GM19372 (cell line): Measurements from ENCODE around the gene WNT2.

ENCODE experiments used
- ATAC-seq: cut with Tn5 transposase; IDR thresholded peaks from one replicate; pipeline ENCODE4 v1.9.1; 2021; ENCODE audit warnings: mild to moderate bottlenecking, low read depth, moderate library complexity; ENCODE audit not compliant: unreplicated experiment

WNT2 gene

GRCh38 chr7:117322741-117323304, at the start of gene WNT2:
Gene WNT2, minus strand, starts transcription at chr7:117323058. Its CDS starts 69 bp downstream, at chr7:117322989.
- ATAC-seq, result no peak

DNA sequence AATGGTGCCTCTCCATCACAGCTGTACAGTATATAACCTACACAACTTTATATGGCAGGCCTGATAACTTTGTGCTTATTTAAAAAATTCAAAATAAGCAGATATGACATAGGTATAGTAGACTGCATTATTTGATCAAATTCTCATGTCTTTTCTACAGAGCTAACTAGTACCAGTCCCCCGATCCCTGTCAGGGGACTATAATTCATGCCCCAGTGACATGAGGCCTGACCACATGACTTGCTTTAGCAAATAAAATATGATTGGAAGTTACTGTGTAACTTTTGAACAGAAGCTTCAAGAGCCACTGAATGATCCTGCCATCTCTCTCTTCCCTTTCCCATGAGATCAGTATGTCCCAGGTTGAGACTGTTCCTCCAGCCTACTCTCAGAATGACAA, 49.2 kb upstream of the WNT2 start:
- no peak for ATAC-seq

DNA sequence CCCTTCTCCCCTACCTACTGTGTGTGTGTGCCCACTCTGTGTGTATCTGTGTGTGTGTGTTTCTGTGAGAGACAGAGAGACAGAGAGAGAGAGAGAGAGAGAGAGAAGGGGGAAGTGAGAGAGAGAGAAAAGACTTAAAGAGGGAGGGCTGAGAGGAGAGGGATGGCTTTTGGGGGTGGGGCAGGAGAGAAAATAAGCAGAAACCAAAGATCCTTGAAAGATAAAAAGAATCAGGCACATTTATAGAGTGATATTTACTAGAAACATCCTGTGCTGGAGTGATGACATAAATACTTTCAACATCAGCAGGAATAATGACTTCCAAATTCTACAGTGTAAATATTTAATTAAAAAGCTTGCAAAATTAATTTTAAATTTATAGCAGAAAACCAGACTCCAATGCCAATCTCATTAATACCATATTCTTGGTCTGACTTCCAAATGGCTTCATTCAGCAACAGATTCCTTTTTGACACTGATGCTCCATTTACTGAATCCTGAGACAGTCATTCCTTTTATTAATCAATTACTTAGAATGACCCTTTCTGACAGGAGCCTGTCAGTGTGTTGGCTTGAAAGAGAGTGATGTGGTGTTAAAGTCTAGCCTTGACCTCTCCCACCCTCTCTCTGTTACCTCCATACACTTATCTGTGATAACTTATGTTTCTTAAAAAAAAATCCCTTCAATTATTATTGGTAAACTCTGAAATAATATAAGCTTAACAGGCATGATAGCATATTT, 41.7 kb upstream of the WNT2 start:
- ATAC-seq, result no peak

DNA sequence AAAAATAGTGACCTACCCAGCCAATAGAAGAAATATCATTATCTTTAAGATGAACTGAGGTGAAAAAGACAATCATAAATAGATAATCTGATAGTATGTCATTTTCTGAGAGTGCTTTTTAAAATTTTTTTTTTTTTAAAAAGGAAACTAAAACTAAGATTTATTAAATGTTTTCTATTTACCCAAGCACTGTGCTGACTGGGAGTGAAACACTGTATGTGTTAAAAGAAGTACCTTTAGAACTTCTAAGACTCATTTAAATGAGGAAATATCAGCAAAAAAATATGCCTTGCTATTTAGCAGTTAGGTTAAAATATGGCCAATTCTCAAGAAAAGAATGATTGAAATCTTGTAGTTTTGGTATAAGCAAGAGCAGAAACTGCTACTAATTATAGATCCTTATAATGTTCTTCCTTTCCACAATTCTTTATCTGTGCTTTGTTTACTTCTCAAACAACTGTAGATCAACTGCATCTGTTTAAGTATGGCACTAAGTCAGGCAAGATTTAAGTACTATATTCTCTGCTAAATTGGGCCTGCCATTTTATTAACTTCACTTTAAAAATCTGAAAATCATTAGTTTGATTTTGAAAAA, 39.5 kb upstream of the WNT2 start:
- ATAC-seq, result no peak

DNA sequence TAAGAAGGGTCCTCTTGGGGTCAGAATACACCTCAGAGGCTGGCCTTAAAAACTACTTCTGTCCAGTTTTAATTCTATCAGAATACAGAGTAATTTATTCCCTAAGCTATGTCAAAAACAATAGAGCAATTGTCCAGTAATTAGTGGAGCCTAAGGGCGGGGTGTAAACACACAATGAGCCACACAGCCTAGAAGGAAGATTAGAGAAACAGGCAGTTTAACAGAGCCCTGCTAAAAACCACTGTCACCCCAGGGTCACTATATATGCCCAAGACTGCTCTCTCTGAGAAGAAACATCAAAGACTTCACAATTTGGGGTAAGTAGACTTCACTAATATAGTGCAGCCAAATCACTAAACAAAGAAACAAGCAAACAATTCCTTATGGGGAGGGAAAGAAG, 27.2 kb upstream of the WNT2 start:
- ATAC-seq, result no peak

DNA sequence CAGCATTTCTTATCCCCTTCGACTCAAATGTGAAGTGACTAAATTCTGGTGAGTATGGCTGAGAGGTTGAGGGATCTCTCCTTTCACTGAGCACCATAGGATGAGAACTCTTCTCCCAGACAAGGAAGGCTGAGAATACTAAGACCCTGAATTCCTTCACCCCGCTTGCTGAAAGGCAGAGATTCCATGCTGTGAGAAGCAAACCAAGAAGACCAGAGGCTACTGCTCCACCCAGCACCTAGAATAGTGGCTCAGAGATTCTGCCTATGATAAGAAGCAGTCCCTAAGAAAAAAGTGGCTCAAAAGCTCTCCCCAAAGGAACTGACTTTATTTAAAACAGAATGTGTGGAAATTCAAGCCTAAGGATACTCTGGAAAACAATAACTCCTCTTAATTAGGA, 26.7 kb upstream of the WNT2 start:
- no peak for ATAC-seq

- no peak for ATAC-seq
Measured at GRCh38 chr7:117347962-117348672, 25.3 kb upstream of the WNT2 start.

DNA sequence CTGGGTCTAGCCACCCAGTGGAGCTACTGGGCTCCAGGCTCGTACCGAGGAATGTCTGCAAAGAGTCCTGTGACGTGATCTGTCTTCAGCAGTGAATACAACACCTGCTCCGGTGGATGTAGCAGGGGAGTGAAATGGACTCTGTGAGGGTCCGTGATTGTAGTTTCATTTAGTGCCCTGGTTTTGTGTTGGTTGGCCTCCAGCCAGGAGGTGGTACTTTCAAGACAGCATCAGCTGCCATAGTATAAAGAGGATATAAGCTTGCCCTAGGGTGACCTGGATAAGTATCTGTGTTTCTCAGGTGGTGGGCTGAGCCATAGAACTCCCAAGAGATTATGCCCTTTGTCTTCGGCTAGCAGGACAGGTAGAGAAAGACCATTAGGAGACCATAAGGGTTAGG, 24.6 kb upstream of the WNT2 start:
- ATAC-seq, result no peak

GRCh38 chr7:117346161-117346560, 23.3 kb upstream of the WNT2 start:
- no peak for ATAC-seq

GRCh38 chr7:117338020-117338419, 15.2 kb upstream of the WNT2 start:
- ATAC-seq, result no peak

DNA sequence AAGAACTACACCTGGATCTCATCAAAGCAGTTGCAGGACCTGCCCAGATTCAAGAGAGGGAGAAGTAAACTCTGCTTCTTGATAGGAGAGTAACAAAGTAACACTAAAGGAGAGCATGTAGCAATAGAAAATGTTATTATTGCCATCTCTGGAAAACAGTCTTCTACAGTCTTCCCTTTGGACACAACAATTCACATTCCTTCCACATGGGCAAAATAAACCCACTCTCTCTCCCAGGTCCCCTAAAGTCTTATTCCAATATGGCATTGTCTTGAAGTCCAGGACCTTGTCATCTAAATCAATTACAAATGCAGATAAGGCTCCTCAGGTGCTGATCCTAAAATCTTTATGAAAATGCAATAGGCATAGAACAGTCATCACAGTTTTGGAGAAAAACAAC, 10.3 kb upstream of the WNT2 start:
- ATAC-seq, result no peak

GRCh38 chr7:117332031-117332430, 9.2 kb upstream of the WNT2 start:
- no peak for ATAC-seq

DNA sequence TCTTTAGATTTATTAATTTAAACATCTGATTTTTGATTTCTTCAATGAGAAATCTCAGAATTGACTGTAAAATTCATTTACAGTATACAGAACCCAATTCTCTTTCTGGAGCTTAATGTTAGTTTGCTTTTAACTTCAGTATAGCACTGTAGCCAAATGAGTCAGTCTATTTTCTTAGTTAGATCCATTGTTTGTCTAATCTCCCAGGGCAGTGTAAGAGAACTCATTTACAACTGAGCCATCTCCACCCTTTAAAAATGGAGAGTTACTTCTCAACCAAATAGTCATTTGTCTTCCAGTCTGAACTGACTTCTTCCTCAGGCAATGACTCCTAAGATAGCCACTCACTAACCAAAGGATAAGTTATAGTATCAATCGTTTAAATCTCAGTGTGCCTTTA, 3.0 kb upstream of the WNT2 start:
- no peak for ATAC-seq

GRCh38 chr7:117324960-117325359, 2.1 kb upstream of the WNT2 start:
- ATAC-seq, result no peak

- no peak for ATAC-seq
Measured at GRCh38 chr7:117323851-117324711, 1.2 kb upstream of the WNT2 start.

DNA sequence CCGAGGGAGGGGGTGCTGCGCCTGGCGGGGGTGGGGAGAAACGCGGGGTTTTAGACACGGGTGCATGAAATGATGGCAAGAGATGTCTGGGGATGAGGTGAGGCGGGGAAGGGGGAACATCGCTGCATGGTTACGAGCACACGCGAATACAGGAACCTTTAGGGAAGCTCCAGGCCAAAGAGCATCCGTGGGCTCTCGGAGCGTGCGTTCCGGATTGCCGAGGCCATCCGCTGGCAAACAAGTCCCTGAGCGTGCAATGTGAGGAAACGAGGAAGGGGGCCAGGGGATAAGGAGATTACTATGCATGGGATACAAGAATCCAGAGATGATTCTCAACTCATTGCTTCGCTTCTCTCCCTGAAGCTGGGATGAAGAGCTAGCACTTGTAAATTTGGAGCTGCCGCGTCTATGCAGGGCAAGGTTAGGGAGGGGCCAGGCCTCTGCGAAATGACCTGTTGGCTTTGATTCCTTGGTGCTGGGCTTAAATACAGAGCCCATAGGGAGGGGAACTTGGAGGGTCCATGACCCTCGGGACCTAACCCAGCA, 520 bp upstream of the WNT2 start:
- ATAC-seq, result no peak

- no peak for ATAC-seq
Measured at GRCh38 chr7:117320523-117320922, 2.3 kb downstream of the WNT2 start.

DNA sequence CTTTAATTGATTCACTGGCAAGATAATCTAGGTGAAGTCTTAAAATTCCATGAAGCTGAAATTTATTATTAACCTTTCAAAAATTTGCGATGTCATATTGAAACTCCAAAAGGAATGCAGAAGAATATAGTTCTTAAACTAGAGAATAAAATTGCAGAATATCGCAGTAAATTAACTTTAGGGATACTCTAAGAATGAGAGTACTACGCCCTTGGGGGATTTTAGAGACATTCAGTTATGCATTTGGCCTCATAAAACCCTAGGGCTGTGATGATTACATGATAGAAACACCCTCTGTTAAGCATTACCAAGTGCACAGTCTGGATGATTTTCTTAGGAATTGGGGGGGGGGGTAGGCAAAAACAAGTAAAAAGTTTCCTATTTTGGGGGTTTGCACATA, 3.7 kb downstream of the WNT2 start:
- no peak for ATAC-seq

GRCh38 chr7:117313582-117313981, 9.3 kb downstream of the WNT2 start:
- ATAC-seq, result no peak
